A673 (cell line): Measurements from ENCODE around the gene GAS2L3.
"Not testable (repeated sequence)": the region's sequence is repeated elsewhere in the genome, so short reads cannot be mapped to it uniquely, and the experiment has no call there.

ENCODE experiments used
- EZH2 ChIP-seq: fragments of 200-600 bp; sonication (generic); IDR thresholded peaks from 2 replicates; pipeline ENCODE4 v1.6.1; 2017; ENCODE audit warnings: borderline replicate concordance, low read depth, mild to moderate bottlenecking, mixed read lengths, antibody characterized with exemption, low read length; ENCODE audit not compliant: poor library complexity, severe bottlenecking
- TF ChIP-seq, protein P1 (sequence below): fragments of 300-800, 200-600 bp; sonication (generic); conservative IDR thresholded peaks from 2 replicates; pipeline ENCODE4 v1.5.1; 2017; ENCODE audit warnings: low read depth, mild to moderate bottlenecking, antibody characterized with exemption, low read length, moderate library complexity, mixed read lengths

DNA sequence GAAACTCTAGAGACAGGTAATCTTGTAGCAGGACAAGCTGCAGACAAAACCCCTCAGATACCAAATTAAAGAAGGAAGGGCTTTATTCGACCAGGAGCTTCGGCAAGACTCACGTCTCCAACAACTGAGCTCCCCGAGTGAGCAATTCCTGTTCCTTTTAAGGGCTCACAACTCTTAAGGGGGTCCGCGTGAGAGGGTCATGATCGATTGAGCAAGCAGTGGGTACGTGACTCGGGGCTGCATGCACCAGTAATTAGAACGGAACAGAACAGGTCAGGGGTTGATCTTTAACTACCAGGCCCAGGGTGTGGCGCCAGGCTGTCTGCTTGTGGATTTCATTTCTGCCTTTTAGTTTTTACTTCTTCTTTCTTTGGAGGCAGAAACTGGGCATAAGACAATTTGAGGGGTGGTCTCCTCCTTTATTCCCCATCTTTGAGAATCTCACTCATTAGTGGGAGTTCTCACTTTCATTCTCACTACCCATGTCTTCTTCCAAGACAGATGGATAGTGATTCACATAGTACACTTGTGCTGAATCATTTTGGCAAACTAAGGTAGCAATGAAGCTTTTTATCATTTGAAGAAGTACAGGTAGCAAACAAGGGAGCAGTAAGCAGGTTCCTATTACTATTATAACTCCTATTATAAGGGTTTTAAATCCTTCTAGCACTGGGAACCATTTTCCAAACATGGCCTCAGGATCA, 59.8 kb downstream of the GAS2L3 start:
- TF ChIP-seq, protein P1, sequence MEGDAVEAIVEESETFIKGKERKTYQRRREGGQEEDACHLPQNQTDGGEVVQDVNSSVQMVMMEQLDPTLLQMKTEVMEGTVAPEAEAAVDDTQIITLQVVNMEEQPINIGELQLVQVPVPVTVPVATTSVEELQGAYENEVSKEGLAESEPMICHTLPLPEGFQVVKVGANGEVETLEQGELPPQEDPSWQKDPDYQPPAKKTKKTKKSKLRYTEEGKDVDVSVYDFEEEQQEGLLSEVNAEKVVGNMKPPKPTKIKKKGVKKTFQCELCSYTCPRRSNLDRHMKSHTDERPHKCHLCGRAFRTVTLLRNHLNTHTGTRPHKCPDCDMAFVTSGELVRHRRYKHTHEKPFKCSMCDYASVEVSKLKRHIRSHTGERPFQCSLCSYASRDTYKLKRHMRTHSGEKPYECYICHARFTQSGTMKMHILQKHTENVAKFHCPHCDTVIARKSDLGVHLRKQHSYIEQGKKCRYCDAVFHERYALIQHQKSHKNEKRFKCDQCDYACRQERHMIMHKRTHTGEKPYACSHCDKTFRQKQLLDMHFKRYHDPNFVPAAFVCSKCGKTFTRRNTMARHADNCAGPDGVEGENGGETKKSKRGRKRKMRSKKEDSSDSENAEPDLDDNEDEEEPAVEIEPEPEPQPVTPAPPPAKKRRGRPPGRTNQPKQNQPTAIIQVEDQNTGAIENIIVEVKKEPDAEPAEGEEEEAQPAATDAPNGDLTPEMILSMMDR = not testable (repeated sequence)
- TF ChIP-seq EZH2 = not testable (repeated sequence)
